ENCODE data around the gene NCAM2. TPM values are rescaled to one million over a fixed set of nuclear protein-coding genes. Genes with fewer than 3 reads are reported as not detected.
A peak's percentile ranks its signal among the peaks of the same experiment; 100 is the strongest.

Gene NCAM2
- total and polyA plus RNA-seq, 10 donors, result 0.09 to 5.7 (median 1.0) TPM

- TF ChIP-seq CTCF (IDR thresholded peaks at IDR 0.05 in 8 of 11, conservative IDR thresholded peaks at IDR 0.05 in 3 of 11), result no peak
- Histone ChIP-seq H3K9me3 (no peaks in the 10 kb centered on the region), H3K4me3 (no peak overlapping the region), H3K4me1 (no peaks in the 10 kb centered on the region), H3K36me3 (no peaks in the 10 kb centered on the region), H3K27me3 (replicated peaks in 1 of 7) (no peaks in the 10 kb centered on the region), H3K27ac (no peak overlapping the region)
- DNase-seq, result no peak
- intact Hi-C loops (cut with DNase I; ENCODE audit: low total_unique reads), result no loop called here
- 59 to 78% (median 61%) methylated on average over 3 of the region's 3 CpGs for WGBS, 5 donors
These were observed 232.5 kb downstream of the NCAM2 start for GRCh38 chr21:21230672-21231071.

GRCh38 chr21:21231913-21232312 lies 233.7 kb downstream of the NCAM2 start:
- no peak for DNase-seq
- no peaks in the 10 kb centered on the region for H3K27me3 ChIP-seq (replicated peaks in 1 of 7)
- H3K4me3 ChIP-seq, result no peak overlapping the region
- H3K27ac ChIP-seq, result no peak overlapping the region
- no peaks in the 10 kb centered on the region for H3K36me3 ChIP-seq
- no peak for TF ChIP-seq POLR2A (IDR thresholded peaks at IDR 0.05)
- no peak for TF ChIP-seq POLR2AphosphoS5 (IDR thresholded peaks at IDR 0.05)
- no peak for TF ChIP-seq CTCF (IDR thresholded peaks at IDR 0.05 in 8 of 11, conservative IDR thresholded peaks at IDR 0.05 in 3 of 11)
- H3K9me3 ChIP-seq, result no peaks in the 10 kb centered on the region
- intact Hi-C loops (cut with DNase I; ENCODE audit: low total_unique reads), result no loop called here
- WGBS, 5 donors, result 10 to 22% (median 15%) methylated on average over 1 of the region's 1 CpG
- no peaks in the 10 kb centered on the region for H3K4me1 ChIP-seq

- H3K9me3 ChIP-seq, result no peaks in the 10 kb centered on the region
- H3K27me3 ChIP-seq (replicated peaks in 1 of 7), result no peaks in the 10 kb centered on the region
- no peak overlapping the region for H3K27ac ChIP-seq
- no peaks in the 10 kb centered on the region for H3K36me3 ChIP-seq
- intact Hi-C loops (cut with DNase I; ENCODE audit: low total_unique reads), result no loop called here
- no peak overlapping the region for H3K4me3 ChIP-seq
- WGBS, 5 donors, result 3 to 22% (median 17%) methylated on average over 1 of the region's 1 CpG
- DNase-seq, result no peak
- TF ChIP-seq CTCF (IDR thresholded peaks at IDR 0.05 in 8 of 11, conservative IDR thresholded peaks at IDR 0.05 in 3 of 11) (peak in 3 of 11 experiments; percentile 10 to 30 (median 23)), POLR2AphosphoS5 (IDR thresholded peaks at IDR 0.05) (no peak), POLR2A (IDR thresholded peaks at IDR 0.05) (no peak)
- H3K4me1 ChIP-seq, result no peaks in the 10 kb centered on the region
These were observed 234.1 kb downstream of the NCAM2 start for GRCh38 chr21:21232320-21232719.

GRCh38 chr21:21233051-21233450 lies 234.8 kb downstream of the NCAM2 start:
- no peaks in the 10 kb centered on the region for H3K36me3 ChIP-seq
- no peaks in the 10 kb centered on the region for H3K27me3 ChIP-seq (replicated peaks in 1 of 7)
- no peak overlapping the region for H3K4me3 ChIP-seq
- TF ChIP-seq CTCF (IDR thresholded peaks at IDR 0.05 in 8 of 11, conservative IDR thresholded peaks at IDR 0.05 in 3 of 11) (no peak), POLR2A (IDR thresholded peaks at IDR 0.05) (no peak), POLR2AphosphoS5 (IDR thresholded peaks at IDR 0.05) (no peak)
- no peak for DNase-seq
- no peak overlapping the region for H3K27ac ChIP-seq
- intact Hi-C loops (cut with DNase I; ENCODE audit: low total_unique reads), result no loop called here
- no peaks in the 10 kb centered on the region for H3K9me3 ChIP-seq
- no peaks in the 10 kb centered on the region for H3K4me1 ChIP-seq
